Measurements from ENCODE around the gene TCF7L2.

The TCF7L2 gene

DNA sequence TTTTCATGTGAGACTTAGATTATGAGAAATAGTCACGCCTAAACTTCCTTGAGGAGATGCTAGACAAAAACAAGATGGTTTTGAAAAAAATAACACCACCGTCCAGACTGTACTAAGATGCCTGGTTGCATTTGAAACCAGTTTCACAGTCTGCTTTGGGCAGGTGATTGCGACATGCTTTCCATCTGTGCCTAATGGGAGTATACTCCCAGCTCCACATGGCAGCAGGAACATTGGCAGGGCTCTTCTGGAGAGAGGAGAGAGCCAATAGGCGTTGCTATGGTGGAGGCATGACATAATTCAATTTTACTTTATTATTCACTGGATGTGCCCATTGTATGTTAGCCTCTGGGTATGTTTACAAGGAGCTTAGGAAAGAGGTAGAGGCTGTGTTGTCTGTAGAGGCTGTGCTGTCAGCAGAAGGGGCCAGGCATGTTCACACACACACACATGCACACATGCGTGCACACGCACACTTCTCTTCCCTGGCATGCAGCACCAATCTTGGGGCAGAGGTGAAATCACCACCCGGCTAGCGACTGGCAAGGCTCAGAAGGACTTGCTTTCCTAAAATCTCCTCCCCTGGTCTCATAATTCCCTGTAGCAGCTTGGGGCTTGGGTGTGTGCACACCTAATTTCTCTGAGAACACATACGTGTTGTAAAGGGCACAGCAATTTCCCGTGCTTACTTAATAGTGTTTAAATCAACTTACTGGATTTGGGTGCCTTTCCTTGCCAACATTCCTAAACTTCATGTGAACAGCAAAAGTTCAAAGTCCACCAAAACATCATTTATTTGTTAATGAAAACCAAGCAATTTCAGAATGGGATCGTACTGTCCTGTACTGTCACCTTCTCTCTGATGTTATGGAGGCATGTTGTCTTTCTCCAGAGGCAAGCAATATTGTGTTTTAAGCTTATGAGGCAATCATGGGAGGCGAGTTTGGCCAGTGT lies 162.1 kb downstream of the TCF7L2 start:
- FAIRE-seq (no peak), DNase-seq (ENCODE audit: insufficient read length, low spot score) (no peak)
- TF ChIP-seq, protein P1, sequence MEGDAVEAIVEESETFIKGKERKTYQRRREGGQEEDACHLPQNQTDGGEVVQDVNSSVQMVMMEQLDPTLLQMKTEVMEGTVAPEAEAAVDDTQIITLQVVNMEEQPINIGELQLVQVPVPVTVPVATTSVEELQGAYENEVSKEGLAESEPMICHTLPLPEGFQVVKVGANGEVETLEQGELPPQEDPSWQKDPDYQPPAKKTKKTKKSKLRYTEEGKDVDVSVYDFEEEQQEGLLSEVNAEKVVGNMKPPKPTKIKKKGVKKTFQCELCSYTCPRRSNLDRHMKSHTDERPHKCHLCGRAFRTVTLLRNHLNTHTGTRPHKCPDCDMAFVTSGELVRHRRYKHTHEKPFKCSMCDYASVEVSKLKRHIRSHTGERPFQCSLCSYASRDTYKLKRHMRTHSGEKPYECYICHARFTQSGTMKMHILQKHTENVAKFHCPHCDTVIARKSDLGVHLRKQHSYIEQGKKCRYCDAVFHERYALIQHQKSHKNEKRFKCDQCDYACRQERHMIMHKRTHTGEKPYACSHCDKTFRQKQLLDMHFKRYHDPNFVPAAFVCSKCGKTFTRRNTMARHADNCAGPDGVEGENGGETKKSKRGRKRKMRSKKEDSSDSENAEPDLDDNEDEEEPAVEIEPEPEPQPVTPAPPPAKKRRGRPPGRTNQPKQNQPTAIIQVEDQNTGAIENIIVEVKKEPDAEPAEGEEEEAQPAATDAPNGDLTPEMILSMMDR (IDR thresholded peaks at IDR 0.05; ENCODE audit: insufficient read depth, missing control alignments), result no peak

DNA sequence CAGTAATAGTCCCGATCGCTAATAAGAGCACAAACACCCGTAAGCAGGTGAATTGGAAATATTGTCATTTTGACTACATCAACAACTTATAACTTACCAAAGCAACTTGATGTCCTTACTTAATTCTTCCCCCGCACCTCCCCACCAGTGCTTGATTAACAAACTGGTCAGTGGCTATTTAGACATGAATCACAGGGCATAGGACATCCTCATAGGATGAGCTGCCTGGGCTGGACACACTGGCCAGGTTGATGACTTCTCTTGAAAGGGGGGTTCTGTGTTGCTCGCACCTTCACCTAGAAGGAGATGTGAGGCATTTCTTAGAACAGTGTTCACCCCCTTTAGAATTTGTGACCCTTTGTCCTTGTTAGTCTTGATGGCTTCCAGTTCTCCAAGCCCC lies 163.2 kb downstream of the TCF7L2 start:
- no peak for DNase-seq (ENCODE audit: insufficient read length, low spot score)
- TF ChIP-seq, protein P1 (IDR thresholded peaks at IDR 0.05; ENCODE audit: insufficient read depth, missing control alignments), result no peak
- FAIRE-seq, result no peak

DNA sequence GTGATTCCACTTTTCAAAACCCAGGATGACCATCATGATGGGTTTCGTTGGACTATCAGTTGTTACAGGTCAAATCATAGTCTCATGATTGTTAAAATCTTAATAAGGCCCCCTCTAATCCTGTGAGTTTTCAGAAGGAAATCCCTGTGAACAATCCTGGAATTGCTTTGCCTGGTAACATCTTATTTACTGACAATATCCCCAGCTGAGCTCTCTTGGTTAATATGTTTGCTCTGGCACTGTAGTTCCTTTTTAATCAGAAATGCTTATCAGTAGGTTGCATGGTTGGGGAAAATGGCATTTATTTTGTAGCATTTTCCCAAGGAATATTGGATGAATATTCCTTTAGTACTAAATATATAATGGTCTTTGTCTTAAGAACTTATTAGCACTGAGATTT lies 163.9 kb downstream of the TCF7L2 start:
- no peak for FAIRE-seq
- no peak for DNase-seq (ENCODE audit: insufficient read length, low spot score)
- TF ChIP-seq, protein P1 (IDR thresholded peaks at IDR 0.05; ENCODE audit: insufficient read depth, missing control alignments), result no peak

DNA sequence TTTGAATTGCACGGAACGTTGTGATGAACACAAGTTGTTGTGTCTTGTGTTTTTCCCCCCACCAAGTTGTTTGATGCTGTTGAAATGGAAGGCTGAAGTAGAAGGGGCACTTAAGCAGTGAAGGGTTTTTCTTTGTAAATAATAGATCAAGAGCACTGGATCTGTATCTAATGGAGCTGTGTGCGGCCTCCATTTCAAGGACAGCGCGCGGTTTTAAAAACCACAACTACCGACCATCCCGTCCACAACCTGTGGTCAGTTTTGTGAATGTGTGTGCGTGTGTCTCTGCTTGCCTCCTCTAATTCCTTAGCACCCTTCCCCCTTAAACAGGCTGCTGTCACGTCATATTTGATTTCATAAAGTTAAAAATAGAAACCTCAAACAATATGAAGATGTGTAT lies 165.5 kb downstream of the TCF7L2 start:
- TF ChIP-seq, protein P1 (IDR thresholded peaks at IDR 0.05; ENCODE audit: insufficient read depth, missing control alignments), result no peak
- no peak for DNase-seq (ENCODE audit: insufficient read length, low spot score)
- FAIRE-seq, result no peak

DNA sequence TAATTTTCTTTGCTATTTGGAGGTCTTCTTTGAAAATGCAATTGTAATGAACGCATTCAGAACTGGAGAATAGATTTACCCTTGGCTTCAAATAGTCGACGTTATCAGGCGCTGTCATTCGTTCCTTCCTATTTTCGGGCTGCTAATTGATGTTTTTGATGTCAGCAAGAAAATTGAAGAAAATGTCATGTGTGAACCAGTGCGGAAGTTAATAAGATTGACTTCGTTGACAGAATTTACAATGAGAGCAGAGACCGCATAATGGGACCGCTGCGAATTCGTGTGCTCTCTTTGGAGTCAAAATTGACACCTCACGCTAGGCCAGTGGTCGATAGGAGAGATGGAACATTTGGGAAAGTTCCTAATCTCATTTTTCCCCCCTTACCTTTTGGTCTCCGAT lies 168.8 kb downstream of the TCF7L2 start:
- DNase-seq (ENCODE audit: insufficient read length, low spot score), result no peak
- FAIRE-seq, result no peak
- TF ChIP-seq, protein P1 (IDR thresholded peaks at IDR 0.05; ENCODE audit: insufficient read depth, missing control alignments), result no peak

DNA sequence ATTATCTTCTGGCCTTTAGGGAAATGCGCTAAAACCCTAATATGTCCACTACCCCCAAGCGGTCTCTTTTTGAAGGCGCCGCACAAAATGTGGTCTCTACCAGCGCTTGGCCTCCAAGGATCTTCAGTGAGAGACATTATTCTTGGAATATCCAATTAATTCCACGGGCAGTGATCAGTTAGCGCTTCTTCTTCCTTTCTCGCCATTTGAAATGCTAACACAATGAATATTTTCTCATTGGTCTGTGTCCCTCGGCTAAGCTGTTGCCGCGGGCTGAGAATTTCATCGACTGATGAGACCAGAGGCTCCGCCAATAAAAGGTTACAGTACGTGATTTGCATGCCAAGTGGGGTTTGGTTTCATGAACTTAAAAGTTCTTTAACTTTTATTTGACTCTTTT lies 169.8 kb downstream of the TCF7L2 start:
- no peak for FAIRE-seq
- TF ChIP-seq, protein P1 (IDR thresholded peaks at IDR 0.05; ENCODE audit: insufficient read depth, missing control alignments), result no peak

DNA sequence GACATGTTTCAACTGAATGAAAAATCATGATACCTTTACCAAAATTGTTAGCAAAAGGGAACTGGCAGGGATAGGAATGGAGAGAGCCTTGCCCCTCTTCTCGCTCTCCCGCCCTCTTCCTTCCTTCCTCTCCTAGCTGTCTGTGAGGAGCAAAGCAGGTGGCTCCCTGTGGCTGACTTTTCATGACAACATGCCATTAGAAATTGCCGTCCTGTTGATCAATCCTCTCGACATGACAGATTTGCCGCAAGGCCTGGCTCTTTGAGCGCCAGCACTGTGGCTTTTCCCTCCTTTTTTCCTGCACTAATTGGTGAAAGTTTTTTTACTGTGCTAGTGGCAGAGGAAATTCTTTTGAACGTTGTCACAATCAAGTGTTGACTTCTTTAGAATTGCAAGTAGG lies 171.1 kb downstream of the TCF7L2 start:
- no peak for FAIRE-seq
- DNase-seq (ENCODE audit: insufficient read length, low spot score), result no peak
- TF ChIP-seq, protein P1 (IDR thresholded peaks at IDR 0.05; ENCODE audit: insufficient read depth, missing control alignments), result no peak

More for the DNA sequence above, 169.8 kb downstream of the TCF7L2 start:
- DNase-seq (ENCODE audit: insufficient read length, low spot score), result no peak
